ENCODE data around the gene ETFB.
"Not testable (repeated sequence)": the region's sequence is repeated elsewhere in the genome, so short reads cannot be mapped to it uniquely, and the experiment has no call there.

Gene ETFB

GRCh38 chr19:51398096-51398704, 32.0 kb upstream of the ETFB start:
- no peak overlapping the region for H3K4me3 ChIP-seq (ENCODE audit: low read depth, low read length)
- TF ChIP-seq CTCF (IDR thresholded peaks at IDR 0.05; ENCODE audit: borderline replicate concordance, insufficient read depth, low read depth, low read length): peak; percentile 39; the same call in 1 of the 2 replicates

- H3K4me3 ChIP-seq (ENCODE audit: low read depth, low read length): not testable (repeated sequence)
Observed at GRCh38 chr19:51397453-51397852, 31.3 kb upstream of the ETFB start.

DNA sequence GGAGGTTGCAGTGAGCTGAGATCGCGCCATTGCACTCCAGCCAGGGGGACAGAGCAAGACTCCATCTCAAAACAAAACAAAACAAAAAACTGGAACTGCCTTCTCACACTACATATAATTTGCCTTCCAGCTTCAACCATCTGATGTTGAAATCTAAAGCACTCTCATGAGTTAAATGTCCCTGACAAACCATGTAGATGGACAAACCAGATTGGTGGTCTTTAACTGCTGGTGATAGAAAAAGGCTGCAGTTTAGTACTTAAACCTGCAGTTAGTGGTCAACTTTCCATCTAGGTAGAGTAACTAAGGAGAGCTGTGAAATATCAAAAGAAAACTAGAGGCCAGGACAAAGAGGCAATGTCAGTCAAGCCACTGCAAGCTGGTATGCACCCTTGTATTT, 30.0 kb upstream of the ETFB start:
- TF ChIP-seq CTCF (IDR thresholded peaks at IDR 0.05; ENCODE audit: borderline replicate concordance, insufficient read depth, low read depth, low read length): no peak
- H3K4me3 ChIP-seq (ENCODE audit: low read depth, low read length): no peak overlapping the region

GRCh38 chr19:51394050-51394836, 28.1 kb upstream of the ETFB start:
- peak overlapping the region; percentile 71 for H3K4me3 ChIP-seq (ENCODE audit: low read depth, low read length)
- peak; percentile 1; the same call in 1 of the 2 replicates for TF ChIP-seq CTCF (IDR thresholded peaks at IDR 0.05; ENCODE audit: borderline replicate concordance, insufficient read depth, low read depth, low read length)

DNA sequence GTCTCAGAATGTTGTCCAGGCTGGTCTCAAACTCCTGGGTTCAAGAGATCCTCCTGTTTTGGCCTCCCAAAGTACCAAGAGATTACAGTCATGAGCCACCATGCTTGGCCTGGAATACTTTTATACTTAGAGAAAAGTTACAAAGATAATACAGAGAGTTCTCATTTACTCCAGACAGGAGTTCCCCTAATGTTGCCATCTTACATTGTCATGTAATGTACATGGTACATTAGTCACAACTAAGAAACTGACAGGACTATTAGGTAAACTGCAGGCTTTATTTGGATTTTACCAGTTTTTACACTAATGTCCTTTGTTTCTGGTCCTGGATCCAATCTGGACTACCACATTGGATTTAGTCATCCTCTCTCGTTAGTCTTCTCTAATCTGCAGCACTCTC, 26.5 kb upstream of the ETFB start:
- TF ChIP-seq CTCF (IDR thresholded peaks at IDR 0.05; ENCODE audit: borderline replicate concordance, insufficient read depth, low read depth, low read length): no peak

DNA sequence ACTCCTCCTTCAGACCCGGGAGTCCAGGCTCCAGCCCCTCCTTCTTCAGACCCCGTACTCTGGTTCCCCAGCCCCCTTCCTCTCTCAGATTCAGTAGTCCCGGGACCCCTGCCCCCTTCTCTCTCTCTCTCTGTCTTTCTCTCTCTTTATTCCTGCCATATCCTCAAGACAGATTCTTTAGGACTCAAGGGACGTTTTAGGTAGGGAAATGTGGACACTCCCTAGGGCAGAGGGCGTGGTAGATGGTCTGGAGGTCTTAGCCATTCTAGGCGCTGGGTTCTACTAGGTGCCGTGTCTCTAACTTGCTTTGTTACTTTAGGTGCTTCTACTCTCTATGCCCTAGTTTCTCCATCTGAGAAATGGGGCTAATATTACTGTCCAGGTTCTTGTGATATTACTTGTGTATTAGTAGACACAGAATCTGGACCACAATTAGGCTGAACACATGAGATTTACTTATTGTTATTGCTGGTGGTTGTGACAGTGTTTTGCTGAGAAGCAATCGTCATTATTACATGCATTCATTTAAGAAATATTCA, 25.0 kb upstream of the ETFB start:
- no peak for TF ChIP-seq CTCF (IDR thresholded peaks at IDR 0.05; ENCODE audit: borderline replicate concordance, insufficient read depth, low read depth, low read length)
- H3K4me3 ChIP-seq (ENCODE audit: low read depth, low read length): no peak overlapping the region

More for the DNA sequence above, 26.5 kb upstream of the ETFB start:
- H3K4me3 ChIP-seq (ENCODE audit: low read depth, low read length): no peak overlapping the region

GRCh38 chr19:51389143-51389542, 23.0 kb upstream of the ETFB start:
- TF ChIP-seq CTCF (IDR thresholded peaks at IDR 0.05; ENCODE audit: borderline replicate concordance, insufficient read depth, low read depth, low read length): no peak

More at GRCh38 chr19:51389143-51389542, 23.0 kb upstream of the ETFB start:
- H3K4me3 ChIP-seq (ENCODE audit: low read depth, low read length): no peak overlapping the region

Data from GM12875 (cell line).